HG03558 (cell line): ENCODE measurements around the gene OPTC.

Experiments used
- ATAC-seq: cut with Tn5 transposase; IDR thresholded peaks from one replicate; pipeline ENCODE4 v1.9.1; 2021; ENCODE audit warnings: moderate number of reproducible peaks; ENCODE audit not compliant: unreplicated experiment; ENCODE audit errors: extremely low read depth

OPTC gene

DNA sequence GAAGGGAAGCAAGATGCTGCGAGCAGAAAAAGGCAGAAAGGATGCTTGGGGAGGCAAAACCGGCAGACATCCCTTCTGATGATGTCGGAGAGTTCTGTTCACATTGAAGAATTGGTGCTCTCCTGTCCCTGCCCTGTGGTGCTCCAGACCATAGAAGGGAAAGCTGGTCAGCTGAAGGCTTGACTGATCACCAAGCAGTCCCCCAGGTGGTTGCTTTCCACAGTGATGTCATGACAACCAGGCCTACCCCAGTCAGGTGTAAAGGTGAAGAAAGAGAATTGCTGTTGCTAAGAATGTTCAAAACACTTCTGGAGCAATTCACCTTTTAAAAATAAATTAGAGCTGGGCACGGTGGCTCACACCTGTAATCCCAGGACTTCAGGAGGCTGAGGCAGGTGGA lies 59.5 kb downstream of the OPTC start:
- ATAC-seq = no peak

DNA sequence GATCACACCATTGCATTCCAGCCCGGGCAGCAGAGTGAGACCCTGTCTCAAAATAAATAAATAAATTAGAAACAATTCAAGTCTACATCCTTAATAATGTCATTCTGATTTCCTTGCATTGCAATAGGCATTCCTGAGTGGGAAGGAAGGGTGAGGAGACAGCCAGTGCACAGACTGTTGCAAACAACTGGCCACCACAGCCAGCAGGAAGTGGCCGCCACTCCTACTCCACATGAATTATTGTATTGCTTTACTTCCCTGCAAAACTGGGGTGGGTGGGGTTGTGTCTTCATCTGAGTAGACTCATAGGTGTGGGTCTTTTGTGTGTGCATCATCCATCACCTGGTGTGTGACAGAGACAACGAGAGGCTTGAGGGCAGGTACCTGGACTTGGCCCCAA lies 60.1 kb downstream of the OPTC start:
- no peak for ATAC-seq

- ATAC-seq = no peak
These were observed 61.1 kb downstream of the OPTC start for GRCh38 chr1:203555076-203555475.

DNA sequence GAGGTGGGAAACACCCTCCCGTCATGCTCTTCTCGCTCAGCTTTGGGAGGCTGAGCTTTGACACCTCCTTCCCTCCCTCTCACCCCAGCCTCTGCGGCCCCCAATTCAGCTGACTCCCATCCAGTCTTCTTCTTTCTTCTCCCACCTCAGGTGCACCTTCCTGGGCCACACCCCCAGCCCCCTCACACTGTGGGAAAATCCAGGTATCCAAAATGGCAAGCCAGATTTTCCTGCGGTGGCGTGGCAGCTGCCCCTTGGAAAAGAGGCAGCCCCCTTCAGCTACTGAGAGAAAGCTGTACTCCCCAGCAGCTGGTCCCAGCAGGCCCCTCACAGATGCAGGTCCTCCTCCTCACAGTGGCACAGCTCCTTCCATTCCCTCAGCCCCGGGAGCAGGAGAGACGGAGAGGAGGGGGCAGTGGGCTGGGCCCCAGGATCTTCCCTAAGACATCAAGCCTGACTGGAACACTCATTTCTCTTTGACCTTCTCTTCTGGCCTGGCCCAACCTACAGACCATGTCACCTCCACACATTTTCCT lies 61.6 kb downstream of the OPTC start:
- ATAC-seq = no peak

DNA sequence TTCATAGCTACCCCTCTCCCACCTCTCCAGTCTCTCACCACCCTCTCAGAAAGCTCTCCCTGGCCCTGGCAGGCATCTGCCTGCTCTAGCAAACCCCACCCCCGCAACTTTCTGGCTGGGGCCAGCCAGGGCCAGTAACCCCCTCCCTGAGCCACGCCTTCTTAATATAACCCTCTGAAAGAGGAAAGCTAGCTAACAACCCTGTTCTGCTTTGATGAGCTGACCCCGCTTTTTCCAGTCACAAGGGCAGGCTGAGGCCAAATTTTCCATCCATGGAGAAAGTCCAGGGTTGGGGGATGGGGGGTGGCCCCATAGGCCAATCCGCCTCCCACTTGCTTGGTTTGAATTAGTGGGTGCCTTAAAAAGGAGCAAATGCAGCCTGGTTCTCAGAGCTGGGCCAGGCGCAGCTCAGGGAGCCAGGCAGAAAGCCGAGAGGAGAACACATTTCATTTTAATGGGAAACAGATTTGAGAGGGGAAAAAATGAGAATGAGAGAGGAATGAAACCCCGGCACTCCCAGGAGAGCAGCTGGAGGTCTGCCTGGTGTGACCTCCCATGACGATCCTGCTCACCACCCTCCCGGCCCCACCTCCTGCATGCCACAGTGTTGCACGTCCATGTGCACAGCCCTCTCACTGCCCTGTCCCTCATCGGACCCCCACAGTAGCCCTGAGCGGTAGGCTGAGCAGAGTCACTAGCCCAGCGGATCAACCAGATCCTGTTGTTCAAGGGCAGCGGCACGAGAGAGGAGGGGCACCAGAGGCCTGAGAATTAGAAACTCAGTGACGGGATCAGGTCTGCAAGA lies 62.3 kb downstream of the OPTC start:
- no peak for ATAC-seq

DNA sequence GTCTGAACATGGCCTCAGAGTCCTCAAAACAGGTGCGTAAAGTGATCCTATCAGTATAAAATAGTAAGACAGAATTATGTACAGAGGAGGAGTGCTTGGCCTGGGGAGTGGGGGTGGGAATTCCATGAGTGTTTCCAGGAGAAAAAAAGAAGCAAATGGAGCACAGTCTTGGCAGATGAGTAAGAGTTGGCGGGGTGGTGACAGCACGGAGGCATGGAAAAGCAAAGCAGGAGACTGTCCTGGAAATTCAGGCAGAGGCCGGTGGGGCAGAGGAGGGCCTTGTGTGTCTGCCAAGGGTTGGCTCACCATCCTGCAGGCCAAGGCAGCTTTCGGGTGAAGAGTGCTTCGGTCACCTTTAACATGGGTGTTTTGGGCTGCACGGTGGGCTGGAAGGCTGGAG lies 63.4 kb downstream of the OPTC start:
- ATAC-seq = no peak

GRCh38 chr1:203558064-203558760 lies 64.3 kb downstream of the OPTC start:
- no peak for ATAC-seq
